ENCODE data around the gene SLC47A2. TPM values are rescaled to one million over a fixed set of nuclear protein-coding genes. Genes with fewer than 3 reads are reported as not detected.

SLC47A2 gene
- total RNA-seq, 3 donors from 2014 or later = 0.28 to 0.65 (median 0.38) TPM

- no peaks in the 10 kb centered on the region for H3K36me3 ChIP-seq (ENCODE audit: low read depth)
- no peaks in the 10 kb centered on the region for H3K9me3 ChIP-seq
- no peak for ATAC-seq
- DNase-seq = no peak
- no peak overlapping the region for H3K4me3 ChIP-seq
- intact Hi-C loops (cut with DNase I, micrococcal nuclease) = loop anchor here (5.0 to 10.0 kb wide), 2 partner anchors 243 to 396 kb away; partner anchors contain the start of gene B9D1 (in 2 of the 2)
- TF ChIP-seq CTCF (IDR thresholded peaks at IDR 0.05) = no peak
- no peaks in the 10 kb centered on the region for H3K4me1 ChIP-seq (ENCODE audit: low read depth)
These were observed 44.4 kb upstream of the SLC47A2 start for GRCh38 chr17:19760746-19761145.

- no peaks in the 10 kb centered on the region for H3K36me3 ChIP-seq (ENCODE audit: low read depth)
These were observed 43.5 kb upstream of the SLC47A2 start for GRCh38 chr17:19759568-19760549.

GRCh38 chr17:19757536-19758180 is 41.3 kb upstream of the SLC47A2 start:
- DNase-seq (no peak), ATAC-seq (no peak)
- TF ChIP-seq CTCF (IDR thresholded peaks at IDR 0.05) = no peak
- Histone ChIP-seq H3K36me3 (ENCODE audit: low read depth) (no peaks in the 10 kb centered on the region), H3K4me1 (ENCODE audit: low read depth) (peaks cover 6% of the 10 kb centered on the region), H3K9me3 (no peaks in the 10 kb centered on the region), H3K4me3 (no peak overlapping the region)
- intact Hi-C loops (cut with DNase I, micrococcal nuclease) = no loop called here

More at GRCh38 chr17:19759568-19760549, 43.5 kb upstream of the SLC47A2 start:
- TF ChIP-seq CTCF (IDR thresholded peaks at IDR 0.05) = no peak
- H3K4me1 ChIP-seq (ENCODE audit: low read depth) = no peaks in the 10 kb centered on the region
- intact Hi-C loops (cut with DNase I, micrococcal nuclease) = loop anchor here (5.0 to 10.0 kb wide), 2 partner anchors 243 to 395 kb away; partner anchors contain the start of gene B9D1 (in 2 of the 2)
- DNase-seq (no peak), ATAC-seq (no peak)
- no peaks in the 10 kb centered on the region for H3K9me3 ChIP-seq
- no peak overlapping the region for H3K4me3 ChIP-seq

GRCh38 chr17:19756546-19756945 is 40.2 kb upstream of the SLC47A2 start:
- Histone ChIP-seq H3K9me3 (no peaks in the 10 kb centered on the region), H3K4me3 (no peak overlapping the region), H3K4me1 (ENCODE audit: low read depth) (peaks cover 6% of the 10 kb centered on the region), H3K36me3 (ENCODE audit: low read depth) (no peaks in the 10 kb centered on the region)
- intact Hi-C loops (cut with DNase I, micrococcal nuclease) = no loop called here
- ATAC-seq = no peak
- DNase-seq = no peak
- TF ChIP-seq CTCF (IDR thresholded peaks at IDR 0.05) = no peak

GRCh38 chr17:19755821-19756510 is 39.6 kb upstream of the SLC47A2 start:
- TF ChIP-seq CTCF (IDR thresholded peaks at IDR 0.05) = no peak
- no peak overlapping the region for H3K4me3 ChIP-seq
- ATAC-seq (no peak), DNase-seq (no peak)
- no peaks in the 10 kb centered on the region for H3K36me3 ChIP-seq (ENCODE audit: low read depth)
- intact Hi-C loops (cut with DNase I, micrococcal nuclease) = no loop called here
- H3K4me1 ChIP-seq (ENCODE audit: low read depth) = peaks cover 6% of the 10 kb centered on the region
- no peaks in the 10 kb centered on the region for H3K9me3 ChIP-seq

Measured in mucosa of descending colon (tissue), 3 donors.